H1 (cell line): ENCODE measurements around the gene ZNF532. TPM values are rescaled to one million over a fixed set of nuclear protein-coding genes. Genes with fewer than 3 reads are reported as not detected.

ENCODE experiments used
- CTCF ChIA-PET: fragments of 300-600 bp; sonication (Branson Sonifier 250); formaldehyde crosslinking; loops from one replicate; lab custom pipeline; 2021; ENCODE audit not compliant: partially characterized antibody; lab: Charles Lee
- POLR2A ChIA-PET: fragments of 300-600 bp; sonication (Branson Sonifier 250); formaldehyde crosslinking; loops from one replicate; lab custom pipeline; 2021; ENCODE audit warnings: inconsistent platforms; ENCODE audit not compliant: partially characterized antibody; lab: Charles Lee
- DNase-seq, 2 experiments: peaks; one replicate each; pipeline versions ENCODE4 v3.0.0 to v3.0.0-alpha.2; 2010 to 2022; ENCODE audit warnings: low spot score in 2 of 2, low read depth in 1 of 2, mixed read lengths in 1 of 2
- FAIRE-seq: peaks from 2 replicates; lab custom pipeline; 2011; peaks lifted over from hg19 to GRCh38; lab: Jason Lieb, UNC
- H2AFZ ChIP-seq: 2 replicates; pipeline ENCODE4 v1.8.1; 2012; ENCODE audit warnings: low read length, inconsistent platforms
- H2AK5ac ChIP-seq: 2 replicates; pipeline ENCODE4 v1.6.1; 2013; ENCODE audit warnings: low read depth, low read length
- H2BK120ac ChIP-seq: replicated peaks from 2 replicates; pipeline ENCODE3; 2013; ENCODE audit warnings: low read depth, low read length, inconsistent platforms
- H2BK12ac ChIP-seq: 2 replicates; pipeline ENCODE4 v1.6.1; 2013; ENCODE audit warnings: low read depth, low read length
- H2BK15ac ChIP-seq: 2 replicates; pipeline ENCODE4 v1.6.1; 2013; ENCODE audit warnings: low read length
- H2BK20ac ChIP-seq: 2 replicates; pipeline ENCODE4 v1.6.1; 2013; ENCODE audit warnings: low read length
- H2BK5ac ChIP-seq: 2 replicates; pipeline ENCODE4 v1.6.1; 2013; ENCODE audit warnings: low read depth, low read length
- H3K14ac ChIP-seq: 2 replicates; pipeline ENCODE4 v1.6.1; 2013; ENCODE audit warnings: inconsistent platforms; ENCODE audit not compliant: insufficient read length
- H3K18ac ChIP-seq: 2 replicates; pipeline ENCODE4 v1.6.1; 2013; ENCODE audit warnings: low read length; ENCODE audit errors: extremely low read depth
- H3K23ac ChIP-seq: 2 replicates; pipeline ENCODE4 v1.6.1; 2013; ENCODE audit warnings: inconsistent platforms; ENCODE audit not compliant: insufficient read length
- H3K23me2 ChIP-seq: 2 replicates; pipeline ENCODE4 v1.6.1; 2013; ENCODE audit warnings: low read depth, low read length
- H3K27ac ChIP-seq: 2 replicates; pipeline ENCODE4 v1.6.1; 2011; ENCODE audit warnings: low read depth, low read length, inconsistent platforms
- H3K27me3 ChIP-seq, 4 experiments: replicated peaks in 1 of 4; 1 replicate in 1 of 4; 2 replicates in 3 of 4; pipeline versions ENCODE4 v1.6.1 to v1.8.1; 2011 to 2013; ENCODE audit warnings: low read length in 3 of 4, mild to moderate bottlenecking in 3 of 4, inconsistent platforms in 2 of 4, mixed read lengths in 2 of 4, moderate library complexity in 1 of 4; ENCODE audit not compliant: control insufficient read depth in 3 of 4, insufficient read depth in 3 of 4; ENCODE audit errors: extremely low read depth in 1 of 4
- H3K36me3 ChIP-seq, 4 experiments: 2 replicates each; pipeline versions ENCODE4 v1.6.1 to v1.8.1; 2011 to 2013; ENCODE audit warnings: mild to moderate bottlenecking in 4 of 4, low read length in 3 of 4, moderate library complexity in 2 of 4, control low read depth in 1 of 4, inconsistent platforms in 1 of 4; ENCODE audit not compliant: insufficient read depth in 4 of 4, control insufficient read depth in 2 of 4
- H3K4ac ChIP-seq: replicated peaks from 2 replicates; pipeline ENCODE3; 2013; ENCODE audit warnings: low read length, low read depth, mixed read lengths, inconsistent platforms; ENCODE audit not compliant: insufficient read length
- H3K4me1 ChIP-seq, 4 experiments: replicated peaks in 1 of 4; 1 replicate in 1 of 4; 2 replicates in 3 of 4; pipeline versions ENCODE4 v1.6.1 to v1.8.1; 2011 to 2013; ENCODE audit warnings: low read length in 3 of 4, inconsistent platforms in 2 of 4, mixed read lengths in 1 of 4; ENCODE audit not compliant: insufficient read depth in 4 of 4, control insufficient read depth in 3 of 4
- H3K4me2 ChIP-seq, 2 experiments: 2 replicates each; pipeline versions ENCODE4 v1.6.1 to v1.8.1; 2011 to 2013; ENCODE audit warnings: low read depth in 2 of 2, low read length in 2 of 2, control low read depth in 1 of 2, inconsistent platforms in 1 of 2, mild to moderate bottlenecking in 1 of 2; ENCODE audit not compliant: insufficient read depth in 1 of 2
- H3K4me3 ChIP-seq, 4 experiments: fragments of 200-600, 300-600 bp in 1 of 4; sonication (generic), shearing (Covaris generic), sonication (Bioruptor Twin) in 1 of 4; 2 replicates each; pipeline versions ENCODE4 v1.5.1 to v1.8.1; 2011 to 2016; ENCODE audit warnings: low read length in 4 of 4, low read depth in 3 of 4, control low read depth in 2 of 4, inconsistent platforms in 2 of 4, mild to moderate bottlenecking in 2 of 4, mixed read lengths in 1 of 4, moderate library complexity in 1 of 4; ENCODE audit not compliant: insufficient read depth in 2 of 4; ENCODE audit errors: extremely low read depth in 1 of 4
- H3K56ac ChIP-seq: replicated peaks from 2 replicates; pipeline ENCODE3; 2013; ENCODE audit warnings: low read depth, mild to moderate bottlenecking, mixed read lengths, low read length, inconsistent platforms; ENCODE audit not compliant: insufficient read length
- H3K79me1 ChIP-seq: 2 replicates; pipeline ENCODE4 v1.6.1; 2013; ENCODE audit warnings: low read depth, low read length, control low read depth
- H3K79me2 ChIP-seq, 2 experiments: 2 replicates each; pipeline versions ENCODE4 v1.6.1 to v1.8.1; 2012 to 2013; ENCODE audit warnings: low read length in 2 of 2, mild to moderate bottlenecking in 2 of 2, inconsistent platforms in 1 of 2; ENCODE audit not compliant: insufficient read depth in 2 of 2, control insufficient read depth in 1 of 2
- H3K9ac ChIP-seq, 4 experiments: replicated peaks in 1 of 4; 1 replicate in 1 of 4; 2 replicates in 3 of 4; pipeline versions ENCODE4 v1.6.1 to v1.8.1; 2011 to 2013; ENCODE audit warnings: low read depth in 3 of 4, low read length in 3 of 4, control low read depth in 2 of 4, mild to moderate bottlenecking in 2 of 4, moderate library complexity in 2 of 4, inconsistent platforms in 1 of 4; ENCODE audit errors: extremely low read depth in 1 of 4
- H3K9me3 ChIP-seq, 2 experiments: 2 replicates each; pipeline versions ENCODE4 v1.6.1 to v1.8.1; 2012 to 2013; ENCODE audit warnings: mild to moderate bottlenecking in 2 of 2, moderate library complexity in 2 of 2, control low read depth in 1 of 2, inconsistent platforms in 1 of 2, low read depth in 1 of 2, low read length in 1 of 2, mixed read lengths in 1 of 2; ENCODE audit not compliant: insufficient read depth in 2 of 2
- H4K20me1 ChIP-seq, 2 experiments: replicated peaks in 1 of 2; 2 replicates each; pipeline versions ENCODE3 to v1.8.1; 2011 to 2013; ENCODE audit warnings: inconsistent platforms in 2 of 2, low read length in 2 of 2, mild to moderate bottlenecking in 1 of 2; ENCODE audit not compliant: insufficient read depth in 2 of 2, control insufficient read depth in 1 of 2
- H4K5ac ChIP-seq: 2 replicates; pipeline ENCODE4 v1.6.1; 2013; ENCODE audit warnings: low read length, low read depth, mixed read lengths, inconsistent platforms; ENCODE audit not compliant: insufficient read length
- H4K8ac ChIP-seq: 2 replicates; pipeline ENCODE4 v1.8.0; 2013; ENCODE audit warnings: mild to moderate bottlenecking, moderate library complexity, low read length, inconsistent platforms; ENCODE audit not compliant: insufficient read depth; ENCODE audit errors: extremely low read depth
- H4K91ac ChIP-seq: replicated peaks from 2 replicates; pipeline ENCODE3; 2013; ENCODE audit warnings: low read length, mixed read lengths, inconsistent platforms; ENCODE audit not compliant: insufficient read length
- BACH1 ChIP-seq: IDR thresholded peaks from 2 replicates; pipeline ENCODE4 v1.6.1; 2012; ENCODE audit warnings: low read length, improper control_type of control experiment
- CEBPB ChIP-seq: IDR thresholded peaks from 2 replicates; pipeline ENCODE4 v1.6.1; 2012; ENCODE audit warnings: low read depth, low read length
- CHD2 ChIP-seq: IDR thresholded peaks from 2 replicates; pipeline ENCODE4 v1.6.1; 2012; ENCODE audit warnings: low read length, improper control_type of control experiment
- JUND ChIP-seq: IDR thresholded peaks from 2 replicates; pipeline ENCODE4 v1.6.1; 2011; ENCODE audit warnings: mild to moderate bottlenecking, improper control_type of control experiment, low read length
- PHF8 ChIP-seq: fragments of 200-600 bp; sonication (generic); conservative IDR thresholded peaks from 2 replicates; pipeline ENCODE4 v1.7.1; 2012; ENCODE audit warnings: low read depth, mild to moderate bottlenecking, inconsistent platforms, low read length, moderate library complexity
- POLR2AphosphoS5 ChIP-seq: IDR thresholded peaks from 2 replicates; pipeline ENCODE4 v1.6.1; 2011; ENCODE audit warnings: low read depth, low read length
- POU5F1 ChIP-seq: IDR thresholded peaks from 2 replicates; pipeline ENCODE4 v1.6.1; 2011; ENCODE audit warnings: low read depth, mild to moderate bottlenecking, low read length, moderate library complexity
- RAD21 ChIP-seq, 2 experiments: IDR thresholded peaks in 1 of 2; conservative IDR thresholded peaks in 1 of 2; 2 replicates each; pipeline ENCODE4 v1.6.1; 2011; ENCODE audit warnings: low read depth in 2 of 2, low read length in 2 of 2, improper control_type of control experiment in 1 of 2, inconsistent platforms in 1 of 2, mild to moderate bottlenecking in 1 of 2, moderate library complexity in 1 of 2
- SP1 ChIP-seq: IDR thresholded peaks from 2 replicates; pipeline ENCODE4 v1.6.1; 2011; ENCODE audit warnings: low read depth, low read length
- SP4 ChIP-seq: IDR thresholded peaks from 2 replicates; pipeline ENCODE4 v1.6.1; 2012; ENCODE audit warnings: low read length, inconsistent platforms
- SUZ12 ChIP-seq: fragments of 200-600 bp; sonication (generic); IDR thresholded peaks from 2 replicates; pipeline ENCODE4 v1.6.1; 2012; ENCODE audit warnings: mild to moderate bottlenecking, inconsistent platforms, low read length, moderate library complexity, mixed read lengths
- TBP ChIP-seq: IDR thresholded peaks from 2 replicates; pipeline ENCODE4 v1.6.1; 2011; ENCODE audit warnings: low read depth, low read length, improper control_type of control experiment
- YY1 ChIP-seq: IDR thresholded peaks from 2 replicates; pipeline ENCODE4 v1.6.1; 2011; ENCODE audit warnings: low read depth, mild to moderate bottlenecking, low read length
- ZNF274 ChIP-seq: IDR thresholded peaks from 2 replicates; pipeline ENCODE4 v1.7.0; 2012; ENCODE audit warnings: low read length, borderline replicate concordance; ENCODE audit errors: extremely low read depth
- WGBS, 2 experiments: shearing (Covaris generic) in 1 of 2; methylation state at CpG; one replicate each; pipeline versions ENCODE4 v1.1.6 to v1.1.7; 2013 to 2015; ENCODE audit warnings: low lambda C conversion rate in 2 of 2, mixed read lengths in 2 of 2, inconsistent platforms in 1 of 2, low coverage in 1 of 2, missing lambda C conversion rate in 1 of 2; ENCODE audit not compliant: insufficient replicate concordance in 2 of 2, insufficient coverage in 1 of 2, insufficient read length in 1 of 2; ENCODE audit errors: extremely low coverage in 1 of 2, missing lambda C conversion rate in 1 of 2; 5-methylcytosine and 5-hydroxymethylcytosine counted together
- polyA plus RNA-seq, 7 experiments: library from polyadenylated mRNA; depleted of rRNA in 3 of 7; stranded (reverse) in 5 of 7; unstranded in 2 of 7; fragments of >200 nt in 5 of 7; fragments of 200-250 nt in 2 of 7; gene quantifications; 1 replicate in 5 of 7; 2 replicates in 1 of 7; 4 replicates in 1 of 7; pipeline versions ENCODE4 v1.2.1 to v1.2.3, GENCODE V29; 2011 to 2013; ENCODE audit warnings: missing spikeins in 2 of 7, mixed read lengths in 2 of 7
- total RNA-seq: library from RNA; stranded (reverse); fragmentation: NEBNext Ultra II Directional; extraction: Animal tissue kit (Norgen Biotek cat#: 25700); gene quantifications from 2 replicates; pipeline ENCODE4 v1.2.1, GENCODE V29; 2021
- TF ChIP-seq, protein P1 (sequence below): IDR thresholded peaks from 2 replicates; pipeline ENCODE4 v1.6.1; 2011; ENCODE audit warnings: low read length, improper control_type of control experiment

ZNF532 gene
- total and polyA plus RNA-seq, 2 of the 8 experiments (the other 6 are each of a cell fraction or from before 2014, with no cell fraction given): 143 to 240 TPM

DNA sequence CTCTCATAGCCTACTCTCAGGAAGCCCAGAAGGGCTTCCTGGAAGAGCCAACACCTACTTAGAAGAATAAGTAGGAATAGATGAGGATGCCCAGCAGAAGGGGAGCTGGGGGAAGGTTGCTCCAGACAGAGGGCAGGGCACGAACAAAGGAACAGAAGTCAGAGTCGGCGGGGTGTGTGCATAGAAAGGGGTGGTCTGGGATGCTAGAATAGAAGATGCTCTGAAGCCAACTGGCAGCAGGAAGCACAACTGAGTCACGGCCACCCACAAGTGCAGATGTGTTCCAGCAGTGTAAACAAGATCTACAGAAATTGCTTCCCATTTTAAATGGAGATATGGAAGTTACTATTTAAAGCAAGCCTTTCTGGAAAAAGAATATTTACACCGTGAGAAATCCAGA is 131.0 kb downstream of the ZNF532 start:
- Histone ChIP-seq H3K9ac (no peak overlapping the region), H2BK15ac (no peak overlapping the region), H2BK20ac (no peak overlapping the region), H2BK5ac (no peak overlapping the region), H2BK120ac (no peak overlapping the region), H2AK5ac (no peak overlapping the region), H3K27me3 (0 out of 7 replicates have a peak, but pooled peaks cover 0 to 3% (median 0%) of the 10 kb centered on the region in 4 experiments), H3K4ac (no peak overlapping the region), H2BK12ac (no peak overlapping the region), H3K79me1 (no peaks in the 10 kb centered on the region), H4K91ac (no peak overlapping the region), H3K18ac (no peak overlapping the region), H4K5ac (no peak overlapping the region), H3K79me2 (no peaks in the 10 kb centered on the region), H4K20me1 (no peaks in the 10 kb centered on the region), H3K4me2 (no peak overlapping the region), H3K4me3 (no peak overlapping the region), H3K23ac (no peak overlapping the region), H3K23me2 (no peaks in the 10 kb centered on the region), H3K36me3 (no peaks in the 10 kb centered on the region; a peak in 1 of 8 replicates), H2AFZ (no peak overlapping the region), H3K4me1 (no peaks in the 10 kb centered on the region; a peak in 1 of 7 replicates), H3K9me3 (no peaks in the 10 kb centered on the region), H3K56ac (no peak overlapping the region), H3K14ac (no peak overlapping the region), H3K27ac (no peak overlapping the region), H4K8ac (no peak overlapping the region)
- peak in 1 of 2 experiments; percentile 27 for DNase-seq
- POLR2A ChIA-PET: interaction anchor here (0.7 to 1.8 kb wide), 3 partner anchors 9 to 49 kb away, joined by 3 to 6 read pairs (median 3); no protein-coding TSS in a partner anchor
- FAIRE-seq: no peak
- WGBS, 2 experiments: 90% methylated on average over 5 of the region's 5 CpGs; no CpG with 5 or more reads in 1 of the 2 experiments
- CTCF ChIA-PET: interaction anchor here (1.0 to 1.2 kb wide), 2 partner anchors 14 to 21 kb away, joined by 3 read pairs; no protein-coding TSS in a partner anchor
- TF ChIP-seq BACH1 (no peak), CEBPB (no peak), SP4 (no peak), POLR2AphosphoS5 (no peak), TBP (no peak), SP1 (no peak), ZNF274 (no peak), CHD2 (no peak), PHF8 (no peak), POU5F1 (no peak), RAD21 (IDR thresholded peaks at IDR 0.05 in 1 of 2, conservative IDR thresholded peaks at IDR 0.05 in 1 of 2; ENCODE audit: low read depth in 2 of 2, low read length in 2 of 2) (no peak), JUND (no peak), SUZ12 (no peak), YY1 (no peak)
- TF ChIP-seq, protein P1, sequence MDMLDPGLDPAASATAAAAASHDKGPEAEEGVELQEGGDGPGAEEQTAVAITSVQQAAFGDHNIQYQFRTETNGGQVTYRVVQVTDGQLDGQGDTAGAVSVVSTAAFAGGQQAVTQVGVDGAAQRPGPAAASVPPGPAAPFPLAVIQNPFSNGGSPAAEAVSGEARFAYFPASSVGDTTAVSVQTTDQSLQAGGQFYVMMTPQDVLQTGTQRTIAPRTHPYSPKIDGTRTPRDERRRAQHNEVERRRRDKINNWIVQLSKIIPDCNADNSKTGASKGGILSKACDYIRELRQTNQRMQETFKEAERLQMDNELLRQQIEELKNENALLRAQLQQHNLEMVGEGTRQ: no peak
